Measurements from ENCODE around the gene GSTT2B. TPM values are rescaled to one million over a fixed set of nuclear protein-coding genes. Genes with fewer than 3 reads are reported as not detected.
"Not testable (repeated sequence)": the region's sequence is repeated elsewhere in the genome, so short reads cannot be mapped to it uniquely, and the experiment has no call there.

GSTT2B gene
- total RNA-seq: 3.2 TPM
- long read RNA-seq, partial matches to known transcripts: 1 of 3 reads
- long read RNA-seq, other reads (novel, unspliced or antisense): 0 of 3 reads

- DNase-seq; intact Hi-C loops (cut with micrococcal nuclease): not testable (repeated sequence)
- peak; percentile 91 for ATAC-seq
Measured at GRCh38 chr22:23961084-23961771, at the start of gene GSTT2B. Gene GSTT2B (minus strand): TSS chr22:23961195. CDS start chr22:23961131, 64 bp downstream.

DNA sequence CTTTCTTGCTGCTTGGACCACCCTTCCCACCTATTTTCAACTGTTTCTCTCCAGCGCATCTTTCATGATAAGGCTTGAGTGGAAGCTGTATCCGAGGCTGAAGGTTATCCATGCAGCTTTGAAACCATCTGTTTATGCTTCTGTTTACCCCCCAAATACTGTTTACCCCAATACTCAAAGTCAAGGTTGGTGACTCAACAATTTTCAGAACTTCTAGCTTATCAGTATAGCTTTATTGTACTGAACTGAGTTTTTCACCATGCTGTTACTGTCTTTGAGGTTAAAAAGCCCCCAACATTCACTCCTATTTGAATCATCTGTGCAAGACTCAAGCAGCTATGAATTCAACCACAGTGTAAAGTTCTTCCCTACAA is 49.0 kb upstream of the GSTT2B start:
- no peak for ATAC-seq
- DNase-seq: no peak
- intact Hi-C loops (cut with micrococcal nuclease): no loop called here

DNA sequence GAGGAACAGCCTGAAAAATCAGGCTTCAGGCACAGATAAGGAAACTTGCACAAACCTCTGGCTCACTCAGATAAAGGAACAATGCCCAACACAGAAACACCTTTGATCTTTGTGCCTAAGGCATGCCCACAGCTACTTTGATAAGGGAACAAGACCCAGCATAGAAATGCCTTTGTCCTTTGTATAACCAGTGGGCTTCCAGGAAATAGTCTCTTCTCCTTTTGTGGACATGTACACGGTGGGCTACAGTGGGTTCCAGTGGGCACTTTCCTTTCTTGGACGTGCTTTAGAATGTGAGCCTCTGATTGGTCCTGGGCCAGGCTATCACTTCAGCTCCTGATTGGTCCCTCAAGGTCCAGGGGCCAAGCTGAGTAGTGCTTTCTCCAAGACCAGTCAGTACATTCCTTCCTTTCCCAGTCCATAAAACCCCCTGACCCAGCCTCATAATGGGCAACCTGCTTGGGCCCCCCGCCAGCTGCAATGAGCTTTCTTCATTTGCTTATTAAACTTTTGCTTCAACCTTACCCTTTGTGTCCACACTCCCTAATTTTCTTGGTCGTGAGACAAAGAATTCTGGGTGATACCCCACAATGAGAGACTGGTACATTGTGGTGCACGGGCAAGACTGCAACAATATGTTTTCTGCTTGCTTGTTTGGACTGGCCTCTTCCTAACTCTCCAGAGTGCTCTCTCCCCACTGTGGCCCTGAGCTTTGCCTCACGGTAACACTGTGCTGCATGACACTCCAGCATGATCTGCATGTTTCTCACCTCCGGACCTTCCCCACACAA is 48.4 kb upstream of the GSTT2B start:
- DNase-seq (no peak), ATAC-seq (no peak)
- intact Hi-C loops (cut with micrococcal nuclease): no loop called here

DNA sequence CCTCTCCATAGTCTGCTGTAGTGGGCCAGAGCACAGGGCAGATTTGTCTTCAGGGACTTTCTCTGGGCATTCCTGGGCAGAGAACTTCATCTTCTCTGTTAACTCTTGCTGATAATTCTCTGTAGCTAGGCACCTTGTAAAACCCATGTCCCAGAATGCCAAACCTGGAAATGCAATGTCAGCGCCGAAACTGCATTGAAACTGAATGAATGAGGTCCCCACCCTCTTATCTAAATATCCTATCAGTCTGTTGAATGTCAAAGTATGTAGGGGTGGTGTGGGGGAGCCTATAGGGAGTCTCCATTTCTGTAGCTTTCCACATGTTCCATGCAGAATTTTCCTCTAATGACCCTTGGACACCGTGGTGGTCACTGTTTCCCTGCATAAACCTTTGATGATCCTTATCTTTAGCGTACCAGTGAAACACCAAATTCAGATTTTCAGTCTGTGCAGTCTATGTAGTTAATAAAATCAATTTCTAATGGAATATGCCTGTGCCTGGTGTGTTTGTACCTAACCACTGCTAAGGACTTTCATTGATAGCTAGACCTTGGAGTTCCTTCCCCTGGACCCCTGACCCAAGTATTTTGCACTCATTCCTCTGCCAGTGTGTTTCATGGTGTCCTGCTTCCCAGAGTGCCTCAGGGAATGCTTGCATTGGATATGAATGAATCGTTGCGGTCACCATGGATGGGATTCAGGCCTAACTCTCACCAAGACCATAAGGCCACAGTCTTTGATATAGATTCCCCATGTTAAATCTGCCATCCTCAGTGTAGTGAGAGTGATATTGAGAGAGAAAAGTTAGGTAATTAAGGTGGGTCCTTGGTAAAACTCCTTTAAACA is 47.6 kb upstream of the GSTT2B start:
- ATAC-seq: no peak
- intact Hi-C loops (cut with micrococcal nuclease): no loop called here

DNA sequence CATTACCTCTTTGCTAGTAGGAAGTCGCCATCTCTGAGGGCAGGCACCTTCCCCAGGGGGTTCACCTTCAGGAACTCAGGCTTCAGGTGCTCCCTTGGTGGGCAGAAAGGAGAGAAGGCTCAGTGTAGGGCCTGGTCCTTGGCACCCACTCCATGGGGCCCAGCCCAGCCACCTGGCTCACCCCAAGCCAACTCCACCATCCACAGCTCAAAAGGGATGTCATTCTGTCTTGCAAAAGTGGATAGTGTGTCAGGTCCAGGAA is 47.0 kb upstream of the GSTT2B start:
- ATAC-seq: no peak
- intact Hi-C loops (cut with micrococcal nuclease): no loop called here
- no peak for DNase-seq

More for the DNA sequence above, 47.6 kb upstream of the GSTT2B start:
- DNase-seq: no peak

DNA sequence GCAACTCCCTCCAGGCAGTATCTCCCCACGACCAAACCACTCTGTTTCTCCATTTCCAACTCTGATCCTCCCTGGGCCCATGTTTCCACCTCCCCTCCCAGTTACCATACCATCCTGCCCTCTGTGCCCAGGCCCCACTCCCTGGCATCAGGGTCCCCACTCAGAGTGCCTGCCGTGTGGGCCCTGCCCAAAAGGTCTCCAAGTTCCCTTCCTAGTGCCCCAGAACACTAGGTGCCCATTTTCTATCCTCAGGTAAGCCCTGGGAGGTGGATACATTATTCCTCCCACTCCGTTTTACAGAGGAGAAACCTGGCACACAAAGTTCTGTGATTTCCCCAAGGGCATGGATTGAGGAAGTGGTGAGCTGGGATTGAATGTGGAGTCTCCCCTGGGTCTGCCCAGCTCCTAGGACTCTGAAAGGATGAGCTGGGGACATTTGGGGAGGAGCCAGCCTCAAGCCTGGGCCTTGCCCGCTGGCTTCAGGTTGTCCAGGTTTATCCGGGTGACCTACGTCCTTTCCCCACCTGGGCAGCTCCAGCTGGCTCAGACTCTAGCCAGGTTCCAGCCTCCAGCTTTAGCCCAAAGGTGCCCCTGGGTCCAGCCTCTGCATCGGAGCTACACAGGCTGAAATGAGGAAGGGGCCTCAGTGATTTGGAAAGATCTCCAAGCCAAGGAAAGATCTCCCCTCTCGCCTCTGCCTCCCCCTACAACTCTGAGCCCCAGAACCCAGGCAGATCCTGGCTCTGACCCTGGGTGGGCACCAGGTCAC is 46.4 kb upstream of the GSTT2B start:
- ATAC-seq (no peak), DNase-seq (no peak)
- intact Hi-C loops (cut with micrococcal nuclease): no loop called here

DNA sequence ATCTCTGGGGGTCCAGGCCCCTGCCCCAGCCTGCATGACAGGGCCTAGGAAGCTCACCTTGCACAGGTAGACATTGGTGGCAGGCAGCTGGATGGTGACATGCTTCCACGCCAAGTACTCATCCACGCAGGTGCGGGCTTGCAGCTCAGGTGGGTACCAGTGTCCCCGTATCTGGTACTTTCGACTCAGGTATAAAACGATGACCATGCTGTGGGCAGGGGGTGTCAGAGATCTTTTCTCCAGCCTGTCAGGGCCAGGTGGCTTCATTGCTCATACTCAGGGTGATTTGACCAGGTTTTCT is 45.9 kb upstream of the GSTT2B start:
- intact Hi-C loops (cut with micrococcal nuclease): no loop called here
- no peak for DNase-seq
- no peak for ATAC-seq

- intact Hi-C loops (cut with micrococcal nuclease): no loop called here
- ATAC-seq (no peak), DNase-seq (no peak)
Measured at GRCh38 chr22:24006207-24006913, 45.4 kb upstream of the GSTT2B start.

- peak; percentile 97 for ATAC-seq
- peak; percentile 94 for DNase-seq
- intact Hi-C loops (cut with micrococcal nuclease): no loop called here
Measured at GRCh38 chr22:24005201-24005600, 44.2 kb upstream of the GSTT2B start, which contains the start of gene GSTT4. Gene GSTT4 (minus strand): TSS chr22:24005453. CDS start chr22:24005356, 97 bp downstream.

DNA sequence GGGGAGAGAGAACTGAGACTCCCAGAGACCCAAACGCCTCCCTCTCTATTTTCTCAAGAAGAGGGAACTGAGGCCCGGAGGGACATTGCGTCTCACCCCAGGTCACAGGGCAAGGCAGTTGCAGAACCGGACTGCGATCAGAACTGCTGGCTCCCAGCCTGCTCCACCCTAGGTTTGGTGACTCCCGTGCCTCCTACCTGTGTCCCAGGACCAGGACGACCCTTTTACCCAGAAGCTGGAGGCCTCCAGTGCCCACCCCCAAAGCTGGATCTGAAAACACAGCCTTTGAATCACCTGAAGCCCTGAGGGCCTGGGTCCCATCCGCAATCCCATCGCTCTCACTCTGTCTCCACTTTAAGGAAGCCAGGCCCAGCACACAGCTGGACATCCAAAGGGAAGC is 42.9 kb upstream of the GSTT2B start:
- DNase-seq: no peak
- no peak for ATAC-seq
- intact Hi-C loops (cut with micrococcal nuclease): no loop called here

GRCh38 chr22:24002851-24003250 is 41.9 kb upstream of the GSTT2B start:
- ATAC-seq (no peak), DNase-seq (no peak)
- intact Hi-C loops (cut with micrococcal nuclease): no loop called here

DNA sequence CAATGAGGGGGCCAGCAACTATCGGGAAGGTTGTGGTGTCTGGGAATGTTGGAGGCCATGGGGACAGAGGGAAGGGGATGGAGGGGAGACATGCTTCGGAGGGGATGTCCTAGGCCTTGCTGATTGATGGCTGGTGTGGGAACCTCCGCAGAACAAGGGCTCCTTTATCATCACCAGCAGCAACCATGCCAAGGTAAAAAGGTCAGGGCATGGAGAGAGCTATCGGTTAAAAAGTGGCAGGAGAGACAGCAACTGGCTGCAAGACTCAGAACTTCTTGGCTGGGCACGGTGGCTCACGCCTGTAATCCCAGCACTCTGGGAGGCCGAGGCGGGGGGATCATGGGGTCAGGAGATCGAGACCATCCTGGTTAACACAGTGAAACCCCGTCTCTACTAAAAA is 41.3 kb upstream of the GSTT2B start:
- intact Hi-C loops (cut with micrococcal nuclease): no loop called here
- DNase-seq (no peak), ATAC-seq (peak; percentile 13)

DNA sequence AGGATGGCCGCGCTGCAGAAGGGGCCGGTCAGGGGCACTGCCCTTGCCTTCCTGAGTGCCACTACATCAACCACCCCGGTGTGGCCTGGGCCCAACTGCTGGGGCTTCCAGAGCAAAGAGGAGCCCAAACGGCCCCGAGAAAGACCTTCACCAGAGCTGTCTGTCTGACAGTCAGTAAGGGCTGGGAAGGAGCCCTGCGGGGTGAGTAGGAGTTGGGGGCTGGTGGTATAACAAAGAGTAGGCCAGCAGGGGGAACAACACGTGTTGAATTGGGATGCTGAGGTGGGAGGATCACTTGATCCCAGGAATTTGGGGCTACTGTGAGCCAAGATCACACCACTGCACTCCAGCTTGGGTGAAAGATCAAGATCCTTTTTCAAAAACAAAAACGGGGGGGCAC is 40.3 kb upstream of the GSTT2B start:
- ATAC-seq (no peak), DNase-seq (no peak)
- intact Hi-C loops (cut with micrococcal nuclease): no loop called here

DNA sequence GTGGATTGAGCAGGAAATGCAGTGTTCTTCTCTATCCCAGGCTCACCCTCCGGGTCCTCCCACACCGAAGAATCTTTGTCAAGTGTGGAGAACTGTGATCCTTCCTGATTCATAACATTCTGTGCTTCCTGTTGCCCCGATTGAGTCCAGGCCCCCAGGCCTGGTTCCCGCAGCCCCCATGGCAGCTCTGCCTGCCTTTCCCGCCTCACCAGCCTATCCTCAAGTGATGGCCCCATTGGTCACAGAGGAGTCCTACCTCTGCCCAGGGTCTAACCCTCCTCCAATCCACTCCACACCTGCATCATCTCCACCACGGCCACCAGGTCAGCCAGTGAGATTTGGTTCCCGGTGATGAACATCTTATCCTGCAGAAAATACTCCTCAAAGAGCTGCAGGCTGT is 38.8 kb upstream of the GSTT2B start:
- ATAC-seq; DNase-seq; intact Hi-C loops (cut with micrococcal nuclease): not testable (repeated sequence)

GRCh38 chr22:23997092-23997491 is 36.1 kb upstream of the GSTT2B start:
- intact Hi-C loops (cut with micrococcal nuclease): no loop called here
- ATAC-seq (no peak), DNase-seq (no peak)

GRCh38 chr22:23993581-23994177 is 32.7 kb upstream of the GSTT2B start:
- intact Hi-C loops (cut with micrococcal nuclease); DNase-seq: not testable (repeated sequence)

GRCh38 chr22:23993080-23993479 is 32.1 kb upstream of the GSTT2B start:
- DNase-seq: not testable (repeated sequence)

More at GRCh38 chr22:23993581-23994177, 32.7 kb upstream of the GSTT2B start:
- not testable (repeated sequence) for ATAC-seq

GRCh38 chr22:23989583-23990244 is 28.7 kb upstream of the GSTT2B start:
- DNase-seq; intact Hi-C loops (cut with micrococcal nuclease); ATAC-seq: not testable (repeated sequence)

More at GRCh38 chr22:23993080-23993479, 32.1 kb upstream of the GSTT2B start:
- ATAC-seq; intact Hi-C loops (cut with micrococcal nuclease): not testable (repeated sequence)
